Measurements from ENCODE around the gene PHIP. TPM values are rescaled to one million over a fixed set of nuclear protein-coding genes. Genes with fewer than 3 reads are reported as not detected.

The PHIP gene
- total and polyA plus RNA-seq, 9 of the 15 experiments (the other 6 are each of a cell fraction or from before 2014, with no cell fraction given): 8.1 to 36.3 (median 16.5) TPM

- TF ChIP-seq NRF1 (conservative IDR thresholded peaks at IDR 0.05 in 1 of 2, IDR thresholded peaks at IDR 0.05 in 1 of 2) (peak in 1 of 2 experiments; percentile 40; a peak in 2 of 4 replicates), CREBBP (IDR thresholded peaks at IDR 0.05; ENCODE audit: low read depth, low read length) (no peak), SMARCA4 (IDR thresholded peaks at IDR 0.05) (no peak; the same call in 1 of the 2 replicates), ZBTB43 (CRISPR knock-in tag; IDR thresholded peaks at IDR 0.05) (no peak), HNRNPLL (IDR thresholded peaks at IDR 0.05; ENCODE audit: low read depth, low read length, poor library complexity, severe bottlenecking) (peak; percentile 62), EWSR1 (IDR thresholded peaks at IDR 0.05; ENCODE audit: borderline replicate concordance, low read depth, partially characterized antibody) (no peak), TOE1 (IDR thresholded peaks at IDR 0.05; ENCODE audit: borderline replicate concordance) (peak; percentile 58; the same call in 1 of the 2 replicates), TOE1 (CRISPR knock-in tag; IDR thresholded peaks at IDR 0.05; ENCODE audit: borderline replicate concordance, low read depth) (no peak), RBBP5 (IDR thresholded peaks at IDR 0.05; ENCODE audit: borderline replicate concordance, insufficient read depth, low read length, poor library complexity, severe bottlenecking) (peak; percentile 78), GABPA (tag; conservative IDR thresholded peaks at IDR 0.05; ENCODE audit: low read depth) (peak; percentile 36), NR2F6 (CRISPR knock-in tag; IDR thresholded peaks at IDR 0.05) (no peak), SMARCB1 (IDR thresholded peaks at IDR 0.05; ENCODE audit: insufficient read length, low read depth) (no peak), MEF2A (IDR thresholded peaks at IDR 0.05; ENCODE audit: control insufficient read depth, low read depth, low read length) (no peak), SIN3B (IDR thresholded peaks at IDR 0.05; ENCODE audit: low read depth) (no peak), DACH1 (IDR thresholded peaks at IDR 0.05; ENCODE audit: partially characterized antibody) (no peak), GABPB2 (CRISPR knock-in tag; conservative IDR thresholded peaks at IDR 0.05) (no peak), DIDO1 (tag; IDR thresholded peaks at IDR 0.05; ENCODE audit: low read depth) (no peak), TAF9B (IDR thresholded peaks at IDR 0.05; ENCODE audit: partially characterized antibody) (peak; percentile 94), SP2 (IDR thresholded peaks at IDR 0.05; ENCODE audit: extremely low read depth, low read depth, low read length, poor library complexity, severe bottlenecking) (no peak), MNT (conservative IDR thresholded peaks at IDR 0.05) (peak; percentile 75 to 89), TRIM28 (IDR thresholded peaks at IDR 0.05) (no peak), KHSRP (IDR thresholded peaks at IDR 0.05) (no peak), ZBTB33 (CRISPR knock-in tag; IDR thresholded peaks at IDR 0.05) (no peak), ZZZ3 (IDR thresholded peaks at IDR 0.05) (peak; percentile 62; the same call in 1 of the 2 replicates)
Observed at GRCh38 chr6:79078075-79078969, at the start of gene PHIP (continued).

All from K562 (cell line).